Measurements from ENCODE around the gene GTSE1. TPM values are rescaled to one million over a fixed set of nuclear protein-coding genes. Genes with fewer than 3 reads are reported as not detected.

The GTSE1 gene
- total RNA-seq, 1 experiment from 2014 or later: 42.6 TPM

GRCh38 chr22:46378426-46379065 lies 81.9 kb downstream of the GTSE1 start:
- no peaks in the 10 kb centered on the region for H3K79me2 ChIP-seq (ENCODE audit: insufficient read depth, low read length)
- Mint-ChIP-seq H3K4me3 (peak overlapping the region; percentile 22 to 54; a peak in 3 of 5 replicates), H3K4me1 (peaks cover 42 to 47% of the 10 kb centered on the region in 2 experiments), H3K36me3 (ENCODE audit: insufficient read depth in 1 of 3, low read depth in 3 of 3) (peaks cover 14 to 39% (median 28%) of the 10 kb centered on the region in 3 experiments), H3K27ac (peak overlapping the region in 2 of 3 experiments; percentile 72 to 77; a peak in 4 of 7 replicates), H3K9me3 (peaks cover 5 to 7% of the 10 kb centered on the region in 2 experiments; a peak in 2 of 5 replicates), H3K27me3 (ENCODE audit: low read depth) (no peaks in the 10 kb centered on the region)
- H3K18ac ChIP-seq (ENCODE audit: insufficient read length, low read depth, low read length): no peak overlapping the region
- no peaks in the 10 kb centered on the region for H3K79me1 ChIP-seq (ENCODE audit: insufficient read depth, low read depth, low read length, poor library complexity, severe bottlenecking)
- DNase-seq: no peak
- WGBS (ENCODE audit: extremely low coverage, insufficient read length, low lambda C conversion rate): no CpG with 5 or more reads among the region's 22 CpGs
- H2BK5ac ChIP-seq (ENCODE audit: insufficient read length, low read length): no peak overlapping the region
- no peak overlapping the region for H3K23ac ChIP-seq (ENCODE audit: insufficient read length, low read depth, low read length)
- no peak overlapping the region for H3K56ac ChIP-seq (ENCODE audit: insufficient read length, low read depth, low read length)
- no peak overlapping the region for H3K4me2 ChIP-seq (ENCODE audit: insufficient read depth, insufficient read length, low read length)
- no peak overlapping the region for H3K27ac ChIP-seq (ENCODE audit: insufficient read length, low read depth, low read length)
- no peak overlapping the region for H3T11ph ChIP-seq (ENCODE audit: low read length)
- H2BK20ac ChIP-seq (ENCODE audit: low read depth, low read length, poor library complexity, severe bottlenecking): no peak overlapping the region
- H3K4me1 ChIP-seq (ENCODE audit: insufficient read depth, low read length): peaks cover 6% of the 10 kb centered on the region; the same call in 1 of the 2 replicates
- H3K23me2 ChIP-seq (ENCODE audit: insufficient read length, low read depth, low read length, poor library complexity, severe bottlenecking): peaks cover 4% of the 10 kb centered on the region
- H4K8ac ChIP-seq (replicated peaks; ENCODE audit: insufficient read length, low read depth, low read length): no peak overlapping the region
- no peak overlapping the region for H2BK15ac ChIP-seq (ENCODE audit: low read depth, low read length)
- no peak overlapping the region for H3K4ac ChIP-seq (ENCODE audit: low read depth, low read length)
- H4K5ac ChIP-seq (ENCODE audit: insufficient read length, low read depth, low read length): no peak overlapping the region
- H3K27me3 ChIP-seq (ENCODE audit: insufficient read depth, low read length): no peaks in the 10 kb centered on the region
- H2BK12ac ChIP-seq (ENCODE audit: insufficient read length, low read depth, low read length): no peak overlapping the region
- H2AK5ac ChIP-seq (ENCODE audit: insufficient read length, low read length): no peak overlapping the region
- H2AFZ ChIP-seq (ENCODE audit: low read length): no peak overlapping the region
- TF ChIP-seq CTCF (conservative IDR thresholded peaks at IDR 0.05): no peak
- H3K9me3 ChIP-seq (ENCODE audit: control insufficient read depth, low read depth, low read length): no peaks in the 10 kb centered on the region
- H2BK120ac ChIP-seq (ENCODE audit: low read depth, low read length, poor library complexity, severe bottlenecking): no peak overlapping the region
- H3K9ac ChIP-seq (ENCODE audit: extremely low read depth, insufficient read length, low read length): no peak overlapping the region
- peaks cover 2% of the 10 kb centered on the region for H4K20me1 ChIP-seq (ENCODE audit: control insufficient read depth, insufficient read depth, insufficient read length)
- no peak overlapping the region for H4K91ac ChIP-seq (ENCODE audit: insufficient read length, low read depth, low read length)
- H3K14ac ChIP-seq (ENCODE audit: insufficient read depth, low read length): no peak overlapping the region; the same call in 1 of the 2 replicates

Measured in H9 (cell line).